Measurements from ENCODE around the gene AMH. TPM values are rescaled to one million over a fixed set of nuclear protein-coding genes. Genes with fewer than 3 reads are reported as not detected.
A peak's percentile ranks its signal among the peaks of the same experiment; 100 is the strongest.

Gene AMH
- total and polyA plus RNA-seq, 3 donors from 2014 or later, result 50.8 to 268 (median 180) TPM

GRCh38 chr19:2237051-2237868 is 11.9 kb upstream of the AMH start:
- intact Hi-C loops (cut with DNase I; ENCODE audit: low total_unique reads), result no loop called here
- H3K27me3 ChIP-seq, result no peaks in the 10 kb centered on the region
- peaks cover 50% of the 10 kb centered on the region for H3K4me1 ChIP-seq
- no peaks in the 10 kb centered on the region for H3K36me3 ChIP-seq (ENCODE audit: low read depth, missing control alignments)
- 33 to 47% methylated on average over 33 to 43 of the region's 43 CpGs for WGBS, 2 donors
- no peak for DNase-seq
- peak overlapping the region; percentile 91 to 98 for H3K4me3 ChIP-seq
- TF ChIP-seq POLR2A (IDR thresholded peaks at IDR 0.05) (no peak), CTCF (IDR thresholded peaks at IDR 0.05) (no peak)
- H3K9me3 ChIP-seq, result no peaks in the 10 kb centered on the region
- H3K27ac ChIP-seq, result peak overlapping the region; percentile 99 to 100

GRCh38 chr19:2237869-2238153 is 11.3 kb upstream of the AMH start:
- intact Hi-C loops (cut with DNase I; ENCODE audit: low total_unique reads), result no loop called here
- no peak for TF ChIP-seq CTCF (IDR thresholded peaks at IDR 0.05)
- TF ChIP-seq POLR2A (IDR thresholded peaks at IDR 0.05), result no peak
- WGBS, 2 donors, result 73 to 79% methylated on average over 6 of the region's 6 CpGs
- H3K27me3 ChIP-seq, result no peaks in the 10 kb centered on the region
- no peaks in the 10 kb centered on the region for H3K36me3 ChIP-seq (ENCODE audit: low read depth, missing control alignments)
- no peak for DNase-seq
- H3K27ac ChIP-seq, result no peak overlapping the region
- H3K4me1 ChIP-seq, result peaks cover 51% of the 10 kb centered on the region
- no peaks in the 10 kb centered on the region for H3K9me3 ChIP-seq
- H3K4me3 ChIP-seq, result peak overlapping the region in 1 of 2 donors; percentile 98

- peaks cover 50% of the 10 kb centered on the region for H3K4me1 ChIP-seq
- TF ChIP-seq CTCF (IDR thresholded peaks at IDR 0.05), result no peak
- TF ChIP-seq POLR2A (IDR thresholded peaks at IDR 0.05), result no peak
- no peaks in the 10 kb centered on the region for H3K9me3 ChIP-seq
- no peak overlapping the region for H3K27ac ChIP-seq
- H3K4me3 ChIP-seq, result no peak overlapping the region
- intact Hi-C loops (cut with DNase I; ENCODE audit: low total_unique reads), result no loop called here
- WGBS, 2 donors, result 56 to 85% methylated on average over 10 of the region's 10 CpGs
- no peaks in the 10 kb centered on the region for H3K27me3 ChIP-seq
- H3K36me3 ChIP-seq (ENCODE audit: low read depth, missing control alignments), result no peaks in the 10 kb centered on the region
- DNase-seq, result no peak
Observed at GRCh38 chr19:2239173-2239572, 9.9 kb upstream of the AMH start.

GRCh38 chr19:2239771-2240770 is 9.1 kb upstream of the AMH start:
- peaks cover 43% of the 10 kb centered on the region for H3K4me1 ChIP-seq
- DNase-seq, result peak; percentile 63
- no peaks in the 10 kb centered on the region for H3K9me3 ChIP-seq
- WGBS, 2 donors, result 26 to 52% methylated on average over 34 of the region's 34 CpGs
- H3K4me3 ChIP-seq, result peak overlapping the region in 1 of 2 donors; percentile 5
- TF ChIP-seq CTCF (IDR thresholded peaks at IDR 0.05), result no peak
- no peak for TF ChIP-seq POLR2A (IDR thresholded peaks at IDR 0.05)
- peak overlapping the region in 1 of 2 donors; percentile 10 for H3K27ac ChIP-seq
- H3K36me3 ChIP-seq (ENCODE audit: low read depth, missing control alignments), result no peaks in the 10 kb centered on the region
- intact Hi-C loops (cut with DNase I; ENCODE audit: low total_unique reads), result no loop called here
- H3K27me3 ChIP-seq, result no peaks in the 10 kb centered on the region
